Prostate gland (tissue), 2 donors: ENCODE data around the gene SLAIN1. TPM values are rescaled to one million over a fixed set of nuclear protein-coding genes. Genes with fewer than 3 reads are reported as not detected.

Source experiments
- DNase-seq: peaks from one replicate; pipeline ENCODE4 v3.0.0-alpha.2; 2019; ENCODE audit warnings: low spot score
- H3K27ac ChIP-seq, 2 donors: fragments of 200-600 bp; sonication (generic); 2 replicates each; pipeline ENCODE4 v1.5.1; 2017 to 2019
- H3K27me3 ChIP-seq: fragments of 200-600 bp; sonication (generic); replicated peaks from 2 replicates; pipeline ENCODE4 v1.5.1; 2019; ENCODE audit not compliant: insufficient read depth
- H3K36me3 ChIP-seq, 2 donors: fragments of 200-600 bp; sonication (generic); 1 replicate in 1 of 2; 2 replicates in 1 of 2; pipeline versions ENCODE4 v1.5.1 to v1.8.1; 2017 to 2019
- H3K4me1 ChIP-seq: fragments of 200-600 bp; sonication (generic); replicated peaks from 2 replicates; pipeline ENCODE4 v1.5.1; 2019
- H3K4me3 ChIP-seq, 2 donors: fragments of 200-600 bp; sonication (generic); 2 replicates each; pipeline ENCODE4 v1.5.1; 2017 to 2019
- H3K9me3 ChIP-seq: fragments of 200-600 bp; sonication (generic); 2 replicates; pipeline ENCODE4 v1.5.1; 2017
- CTCF ChIP-seq, 4 experiments: fragments of 200-600 bp in 2 of 4; fragments of 450-650 bp in 2 of 4; sonication (generic) in 2 of 4; IDR thresholded peaks; 1 replicate in 3 of 4; 2 replicates in 1 of 4; pipeline ENCODE4 v1.5.1; 2016 to 2019; ENCODE audit warnings: antibody characterized with exemption in 4 of 4, mild to moderate bottlenecking in 2 of 4, moderate library complexity in 2 of 4
- POLR2A ChIP-seq: fragments of 450-650 bp; IDR thresholded peaks from one replicate; pipeline ENCODE4 v1.6.1; 2016; ENCODE audit warnings: antibody characterized with exemption, mild to moderate bottlenecking
- POLR2AphosphoS5 ChIP-seq: sonication (generic); formaldehyde crosslinking; IDR thresholded peaks from one replicate; pipeline ENCODE4 v1.6.1; 2017; ENCODE audit warnings: antibody characterized with exemption
- WGBS: methylation state at CpG from one replicate; pipeline ENCODE4 v1.1.5; 2018; 5-methylcytosine and 5-hydroxymethylcytosine counted together
- intact Hi-C: fragments of 100-400 bp; cut with DNase I; formaldehyde crosslinking; loops from one replicate; pipeline ENCODE4 v1.14.2; 2022
- total RNA-seq, 2 donors: library from RNA; depleted of rRNA; stranded (reverse); fragments of >200 nt; gene quantifications; one replicate each; pipeline ENCODE4 v1.1.0, GENCODE V29; 2016

The SLAIN1 gene
- total RNA-seq, 2 donors from 2014 or later, result 9.6 to 132 TPM

GRCh38 chr13:77740931-77741596 lies 43.6 kb downstream of the SLAIN1 start:
- WGBS, result 58% methylated on average over 8 of the region's 8 CpGs
- H3K27ac ChIP-seq, result no peak overlapping the region
- intact Hi-C loops, result no loop called here
- H3K4me1 ChIP-seq, result no peaks in the 10 kb centered on the region
- H3K4me3 ChIP-seq, result no peak overlapping the region
- no peaks in the 10 kb centered on the region for H3K9me3 ChIP-seq
- H3K36me3 ChIP-seq, result no peaks in the 10 kb centered on the region
- no peaks in the 10 kb centered on the region for H3K27me3 ChIP-seq
- DNase-seq, result no peak
- no peak for TF ChIP-seq POLR2AphosphoS5
- TF ChIP-seq POLR2A, result no peak
- no peak for TF ChIP-seq CTCF (IDR thresholded peaks at IDR 0.05)

GRCh38 chr13:77741597-77741972 lies 44.1 kb downstream of the SLAIN1 start:
- Histone ChIP-seq H3K4me1 (no peaks in the 10 kb centered on the region), H3K27ac (no peak overlapping the region), H3K27me3 (no peaks in the 10 kb centered on the region), H3K36me3 (no peaks in the 10 kb centered on the region), H3K9me3 (no peaks in the 10 kb centered on the region), H3K4me3 (no peak overlapping the region)
- DNase-seq, result no peak
- intact Hi-C loops, result no loop called here
- no peak for TF ChIP-seq POLR2AphosphoS5
- TF ChIP-seq CTCF (IDR thresholded peaks at IDR 0.05), result no peak
- TF ChIP-seq POLR2A, result no peak
- WGBS, result 78% methylated on average over 1 of the region's 1 CpG

- Histone ChIP-seq H3K27ac (no peak overlapping the region), H3K4me1 (no peaks in the 10 kb centered on the region), H3K27me3 (no peaks in the 10 kb centered on the region), H3K9me3 (no peaks in the 10 kb centered on the region), H3K4me3 (no peak overlapping the region), H3K36me3 (no peaks in the 10 kb centered on the region)
- TF ChIP-seq POLR2A (no peak), CTCF (IDR thresholded peaks at IDR 0.05) (no peak), POLR2AphosphoS5 (no peak)
- WGBS, result 95% methylated on average over 2 of the region's 2 CpGs
- DNase-seq, result no peak
- intact Hi-C loops, result no loop called here
Measured at GRCh38 chr13:77742801-77743200, 45.3 kb downstream of the SLAIN1 start.

- no peaks in the 10 kb centered on the region for H3K36me3 ChIP-seq
- no peaks in the 10 kb centered on the region for H3K4me1 ChIP-seq
- no peaks in the 10 kb centered on the region for H3K27me3 ChIP-seq
- no peaks in the 10 kb centered on the region for H3K9me3 ChIP-seq
- no peak overlapping the region for H3K27ac ChIP-seq
- TF ChIP-seq CTCF (IDR thresholded peaks at IDR 0.05) (no peak), POLR2A (no peak)
- DNase-seq, result no peak
- no peak overlapping the region for H3K4me3 ChIP-seq
- intact Hi-C loops, result no loop called here
- 89% methylated on average over 1 of the region's 1 CpG for WGBS
Measured at GRCh38 chr13:77745784-77746183, 48.3 kb downstream of the SLAIN1 start.

GRCh38 chr13:77749344-77749880 lies 51.9 kb downstream of the SLAIN1 start:
- H3K27me3 ChIP-seq, result no peaks in the 10 kb centered on the region
- no peaks in the 10 kb centered on the region for H3K4me1 ChIP-seq
- H3K36me3 ChIP-seq, result no peaks in the 10 kb centered on the region
- no peak overlapping the region for H3K27ac ChIP-seq
- no peak for DNase-seq
- H3K4me3 ChIP-seq, result no peak overlapping the region
- H3K9me3 ChIP-seq, result no peaks in the 10 kb centered on the region
- WGBS, result 33% methylated on average over 2 of the region's 2 CpGs
- intact Hi-C loops, result no loop called here
- TF ChIP-seq CTCF (IDR thresholded peaks at IDR 0.05) (no peak), POLR2A (no peak), POLR2AphosphoS5 (no peak)
